ENCODE data around the gene CHD9. TPM values are rescaled to one million over a fixed set of nuclear protein-coding genes. Genes with fewer than 3 reads are reported as not detected.
A peak's percentile ranks its signal among the peaks of the same experiment; 100 is the strongest.

The CHD9 gene
- polyA plus RNA-seq, 4 donors: 48.6 to 61.7 (median 57.3) TPM

DNA sequence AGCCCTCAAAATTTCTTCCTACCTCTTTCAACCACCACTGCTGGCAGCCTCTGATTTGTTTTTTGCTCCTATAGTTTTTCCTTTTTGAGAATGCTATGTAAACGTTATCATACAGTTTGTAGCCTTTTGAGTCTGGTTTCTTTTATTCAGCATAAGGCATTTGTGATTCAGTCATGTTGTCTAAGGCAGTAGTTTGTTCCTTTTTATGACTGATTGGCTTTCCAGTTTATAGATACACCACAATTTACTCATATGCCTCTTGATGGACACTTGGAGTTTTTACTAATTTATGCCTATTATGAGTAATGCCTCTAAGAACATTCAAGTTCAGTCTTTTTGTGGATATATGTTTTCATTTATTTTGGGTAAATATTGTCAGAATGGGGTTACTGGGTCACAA is 136.6 kb downstream of the CHD9 start:
- no peak for DNase-seq (ENCODE audit: low read depth in 4 of 4, low spot score in 3 of 4)

DNA sequence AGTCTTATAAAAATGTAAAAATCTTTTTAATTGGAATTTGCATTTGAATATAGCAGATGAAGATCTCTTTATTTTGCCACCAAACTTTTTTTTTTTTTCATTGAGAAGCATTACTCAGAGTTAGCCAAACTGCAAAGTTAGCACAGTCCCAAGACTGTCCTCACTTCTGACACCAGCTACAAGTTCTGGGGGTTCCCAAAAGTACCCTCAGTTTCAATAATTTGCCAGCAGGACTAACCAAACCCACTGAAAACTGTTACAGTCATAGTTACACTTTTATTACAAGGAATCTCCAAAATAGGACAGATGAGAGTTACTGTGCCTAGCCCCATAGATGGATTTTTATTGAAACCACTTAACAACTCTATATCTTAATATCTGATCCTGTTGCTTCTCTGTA is 144.1 kb downstream of the CHD9 start:
- no peak for DNase-seq (ENCODE audit: low read depth in 4 of 4, low spot score in 3 of 4)

DNA sequence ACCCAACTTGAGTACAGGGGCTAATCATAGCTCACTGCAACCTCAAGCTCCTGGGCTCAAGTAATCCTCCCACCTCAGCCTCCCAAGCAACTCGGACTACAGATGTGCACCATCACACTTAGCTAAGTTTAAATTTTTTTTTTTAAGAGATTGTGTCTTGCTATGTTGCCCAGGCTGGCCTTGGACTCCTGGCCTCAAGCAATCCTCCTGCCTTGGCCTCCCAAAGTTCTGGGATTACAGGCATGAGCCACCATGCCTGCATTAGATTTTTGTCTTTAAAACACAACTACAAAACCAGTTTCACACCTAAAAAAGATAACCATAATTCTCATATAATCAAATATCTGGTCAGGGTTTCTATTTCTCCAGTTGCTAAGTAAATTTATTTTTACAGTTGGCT is 147.1 kb downstream of the CHD9 start:
- no peak for DNase-seq (ENCODE audit: low read depth in 4 of 4, low spot score in 3 of 4)

DNA sequence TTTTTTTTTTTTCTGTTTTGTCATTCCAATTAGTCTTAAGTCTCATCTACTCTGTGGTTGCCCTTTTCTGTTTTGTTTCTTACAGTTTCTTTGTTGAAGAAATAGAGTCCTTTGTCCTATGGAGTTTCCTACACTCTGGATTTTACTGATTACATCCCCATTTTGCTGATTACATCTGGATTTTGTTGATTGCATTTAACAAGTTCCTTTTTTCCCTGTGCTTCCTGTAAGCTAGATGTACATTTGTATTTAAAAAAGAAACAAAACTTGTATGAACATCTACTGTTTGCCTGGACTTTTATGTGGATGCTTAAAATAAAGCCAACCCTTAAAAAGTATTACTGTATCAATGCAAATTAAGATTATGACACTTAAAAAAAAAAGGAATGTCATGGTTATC is 147.6 kb downstream of the CHD9 start:
- no peak for DNase-seq (ENCODE audit: low read depth in 4 of 4, low spot score in 3 of 4)

DNA sequence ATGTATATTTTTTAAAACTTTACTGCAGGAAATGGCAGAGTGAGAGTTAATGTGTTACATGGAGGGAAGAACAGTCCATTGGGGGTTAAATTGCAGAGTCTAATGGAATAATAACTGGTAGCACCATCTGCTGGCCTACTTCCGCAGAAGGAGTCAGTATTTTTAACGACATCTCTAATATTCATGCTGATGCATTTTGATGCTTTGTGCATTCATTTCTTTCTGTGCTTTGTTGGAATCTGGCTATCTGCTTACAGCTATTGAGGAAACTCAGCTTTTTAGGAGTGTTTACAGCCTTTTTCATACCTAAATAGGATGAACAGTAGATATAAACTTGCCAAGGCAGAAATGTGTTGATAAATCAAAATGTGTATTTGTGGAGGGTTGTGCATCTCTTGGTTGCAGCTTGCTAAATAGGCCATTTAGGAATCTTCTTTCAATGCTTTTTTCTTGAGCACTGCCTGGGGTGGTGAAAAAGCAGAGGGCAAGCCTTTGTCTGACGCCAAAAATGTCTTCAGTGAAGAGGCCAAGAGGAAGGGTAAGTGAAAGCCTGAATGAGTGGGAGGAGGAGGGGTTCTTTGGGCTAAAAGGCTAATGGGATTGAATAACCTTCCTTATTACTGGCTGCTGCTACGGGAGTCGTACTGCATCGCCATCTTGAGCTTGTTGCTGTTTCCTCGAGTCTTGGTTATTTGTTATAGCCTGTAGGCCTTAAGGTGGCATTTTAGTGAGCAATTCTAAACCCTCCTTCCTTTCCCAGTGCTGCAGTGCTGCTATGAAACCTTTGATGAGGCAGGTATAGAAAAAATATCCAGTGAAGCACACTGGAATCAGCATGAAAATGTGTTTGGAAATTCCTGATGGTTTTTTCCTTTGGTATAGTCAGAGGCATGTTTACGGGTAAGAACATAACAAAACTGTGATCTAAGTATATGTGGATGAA is 153.3 kb downstream of the CHD9 start:
- DNase-seq (ENCODE audit: low read depth in 4 of 4, low spot score in 3 of 4): peak; percentile 75 to 82 (median 80)

DNA sequence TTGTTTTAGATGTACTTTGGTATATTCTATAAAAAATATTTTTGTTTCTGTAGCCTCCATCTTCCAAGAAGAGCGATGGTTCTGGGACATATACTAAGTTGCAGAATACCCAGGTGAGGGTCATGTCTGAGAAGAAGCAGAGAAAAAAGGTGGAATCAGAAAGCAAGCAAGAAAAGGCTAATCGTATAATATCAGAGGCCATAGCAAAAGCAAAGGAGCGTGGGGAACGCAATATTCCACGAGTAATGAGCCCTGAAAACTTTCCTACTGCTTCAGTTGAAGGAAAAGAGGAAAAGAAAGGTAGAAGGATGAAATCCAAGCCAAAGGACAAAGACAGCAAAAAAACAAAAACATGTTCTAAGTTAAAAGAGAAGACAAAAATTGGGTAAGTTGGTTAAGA is 154.6 kb downstream of the CHD9 start:
- no peak for DNase-seq (ENCODE audit: low read depth in 4 of 4, low spot score in 3 of 4)

DNA sequence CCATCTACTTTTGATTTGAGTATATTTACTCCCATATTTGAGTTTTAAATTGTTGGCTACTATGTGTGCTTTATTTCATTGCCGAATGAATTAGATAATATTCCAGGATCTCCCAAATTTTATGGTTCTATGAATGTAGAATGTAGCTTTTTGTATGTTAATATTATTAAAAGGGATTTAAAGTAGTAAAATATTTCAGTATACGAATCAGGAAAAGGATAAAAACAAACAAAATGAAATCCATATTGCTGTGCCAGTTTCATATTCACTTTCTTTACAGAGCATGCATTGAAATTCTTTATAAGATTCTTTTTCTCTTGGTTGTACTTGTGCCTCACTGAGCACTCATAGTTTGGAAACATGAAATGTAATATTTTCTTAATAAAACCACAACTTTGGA is 155.1 kb downstream of the CHD9 start:
- DNase-seq (ENCODE audit: low read depth in 4 of 4, low spot score in 3 of 4): no peak

DNA sequence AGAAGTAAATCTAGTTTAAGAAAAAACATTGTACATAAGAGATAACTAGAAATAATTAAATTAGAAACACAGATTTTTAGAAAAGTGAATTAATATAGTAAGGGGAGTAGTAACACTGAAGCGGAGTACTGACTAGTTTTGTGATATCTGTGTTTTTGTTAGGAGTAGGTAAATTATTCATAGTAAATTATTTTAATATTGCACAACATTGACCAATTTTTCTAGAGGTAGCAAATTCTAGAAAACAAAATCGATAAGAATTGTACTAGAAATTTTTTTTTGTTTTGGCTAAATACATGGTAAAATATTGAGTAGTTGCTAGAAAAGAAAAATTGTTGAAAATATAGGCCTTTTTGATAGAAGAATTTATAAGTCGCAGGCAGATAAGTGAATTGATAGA is 156.5 kb downstream of the CHD9 start:
- no peak for DNase-seq (ENCODE audit: low read depth in 4 of 4, low spot score in 3 of 4)

DNA sequence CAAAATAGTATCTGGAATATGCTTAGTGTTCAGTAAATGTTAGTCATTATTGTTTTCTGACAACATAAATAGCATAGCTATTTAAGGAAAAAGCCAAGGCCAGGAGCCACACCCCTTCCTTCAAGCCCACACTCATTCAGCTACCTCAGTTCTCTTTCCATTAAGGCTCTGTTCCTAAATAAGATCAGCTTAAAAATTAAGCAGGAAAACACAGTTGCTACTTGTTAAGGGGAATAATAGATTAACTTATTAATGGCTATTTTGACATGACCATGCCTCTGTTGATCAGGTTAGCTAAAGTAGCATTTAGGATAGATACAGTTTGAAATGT is 158.1 kb downstream of the CHD9 start:
- no peak for DNase-seq (ENCODE audit: low read depth in 4 of 4, low spot score in 3 of 4)

DNA sequence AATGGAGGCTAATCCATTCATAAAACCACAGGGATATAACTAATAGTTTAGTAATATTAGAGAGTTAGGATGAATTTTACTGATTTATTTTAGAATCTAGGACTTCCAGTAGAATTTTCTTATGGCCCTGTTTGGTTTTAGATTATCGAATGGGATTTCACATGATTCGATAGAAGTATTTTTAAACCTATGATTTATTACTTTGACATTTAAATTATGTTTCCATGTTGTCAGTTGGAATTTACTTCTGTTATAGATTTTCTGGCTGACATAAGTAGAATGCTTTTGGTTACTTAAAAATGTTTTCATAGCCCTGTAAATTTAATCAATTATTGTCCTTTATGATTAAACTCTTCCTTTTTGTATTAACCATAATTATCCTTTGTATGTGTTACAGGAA is 158.8 kb downstream of the CHD9 start:
- no peak for DNase-seq (ENCODE audit: low read depth in 4 of 4, low spot score in 3 of 4)

DNA sequence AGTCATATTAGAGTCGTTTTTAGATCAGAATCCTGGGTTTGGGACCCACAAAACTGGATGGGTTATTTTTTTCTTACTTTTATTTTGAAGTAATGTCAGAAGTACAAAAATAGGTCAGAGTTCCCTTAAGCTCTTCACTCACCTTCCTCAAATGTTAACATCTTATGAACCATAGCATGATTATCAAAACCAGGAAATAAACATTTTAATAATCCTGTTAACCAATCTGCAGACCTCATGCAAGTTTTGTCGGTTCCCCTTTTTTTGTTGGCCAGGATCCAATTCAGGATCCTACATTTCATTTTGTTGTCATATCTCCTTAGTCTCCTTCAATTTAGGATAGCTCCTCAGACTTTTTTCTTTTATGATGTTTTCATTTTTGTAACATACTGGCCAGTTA is 162.0 kb downstream of the CHD9 start:
- DNase-seq (ENCODE audit: low read depth in 4 of 4, low spot score in 3 of 4): no peak

DNA sequence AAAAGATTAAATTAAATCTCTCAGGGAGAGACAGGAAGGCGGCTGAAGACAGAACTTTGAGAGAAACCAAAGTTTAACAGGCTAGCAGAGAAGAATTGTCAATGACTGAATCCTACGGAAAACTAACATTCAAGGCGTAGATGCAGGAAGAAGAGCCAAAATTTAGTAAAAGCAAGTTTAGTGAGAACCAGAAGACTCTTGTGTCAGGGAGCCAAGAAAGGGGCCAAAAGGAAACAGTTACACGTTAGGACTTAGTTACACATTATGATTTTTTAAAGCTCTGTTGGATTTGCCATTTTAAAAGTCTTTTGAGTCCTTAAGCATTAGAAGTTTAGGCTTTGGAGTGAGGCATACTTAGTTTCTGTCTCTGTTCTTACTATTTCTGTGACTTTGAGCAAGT is 164.6 kb downstream of the CHD9 start:
- no peak for DNase-seq (ENCODE audit: low read depth in 4 of 4, low spot score in 3 of 4)

DNA sequence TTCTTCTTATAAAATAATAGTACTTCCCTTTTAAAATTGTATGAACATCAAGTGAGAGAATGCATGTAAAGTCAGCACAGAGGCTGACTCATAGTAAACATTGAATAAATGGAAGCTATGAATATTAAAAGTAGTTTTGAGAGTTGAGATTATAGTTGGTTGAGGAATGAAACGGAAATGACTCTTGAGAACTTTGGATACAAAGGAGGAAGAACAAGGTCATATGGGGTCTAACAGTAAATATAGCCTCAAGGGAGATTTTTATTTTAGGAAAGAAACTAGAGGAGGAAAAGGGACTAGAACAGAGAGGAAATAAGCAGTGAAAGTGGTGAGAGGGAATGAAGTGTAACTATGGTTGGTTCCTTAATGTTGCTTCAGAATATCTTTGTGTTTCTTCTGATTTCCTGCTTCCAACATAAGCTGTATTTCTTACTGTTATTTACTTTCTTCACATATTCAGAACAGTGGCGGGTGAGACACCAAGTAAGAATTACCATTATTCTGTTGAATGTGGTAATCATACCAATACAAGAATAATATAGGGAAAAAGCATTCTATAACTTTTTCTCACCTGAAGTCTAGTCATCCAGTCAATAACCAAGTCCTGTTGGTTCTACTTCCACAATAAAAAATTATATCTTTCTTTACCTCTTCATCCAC is 165.1 kb downstream of the CHD9 start:
- DNase-seq (ENCODE audit: low read depth in 4 of 4, low spot score in 3 of 4): no peak

DNA sequence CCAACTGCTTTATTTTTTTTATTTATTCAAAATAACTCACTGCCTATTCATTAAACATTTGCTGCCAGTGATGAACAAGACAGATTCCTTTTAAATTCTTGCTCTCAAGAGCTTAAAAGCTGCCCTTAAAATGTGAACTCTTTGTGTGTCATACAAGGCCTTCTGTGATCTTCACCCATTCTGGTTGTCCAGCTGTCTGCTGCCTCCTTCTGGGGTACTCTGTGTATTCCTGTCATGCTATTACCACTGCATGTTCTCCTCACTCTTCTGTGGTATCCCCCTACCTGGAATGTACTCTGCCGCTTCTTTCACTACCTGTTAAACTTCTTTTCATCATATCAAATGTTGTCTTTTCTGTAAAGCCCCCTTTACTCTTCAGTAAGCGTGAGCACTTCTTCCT is 165.8 kb downstream of the CHD9 start:
- DNase-seq (ENCODE audit: low read depth in 4 of 4, low spot score in 3 of 4): no peak

DNA sequence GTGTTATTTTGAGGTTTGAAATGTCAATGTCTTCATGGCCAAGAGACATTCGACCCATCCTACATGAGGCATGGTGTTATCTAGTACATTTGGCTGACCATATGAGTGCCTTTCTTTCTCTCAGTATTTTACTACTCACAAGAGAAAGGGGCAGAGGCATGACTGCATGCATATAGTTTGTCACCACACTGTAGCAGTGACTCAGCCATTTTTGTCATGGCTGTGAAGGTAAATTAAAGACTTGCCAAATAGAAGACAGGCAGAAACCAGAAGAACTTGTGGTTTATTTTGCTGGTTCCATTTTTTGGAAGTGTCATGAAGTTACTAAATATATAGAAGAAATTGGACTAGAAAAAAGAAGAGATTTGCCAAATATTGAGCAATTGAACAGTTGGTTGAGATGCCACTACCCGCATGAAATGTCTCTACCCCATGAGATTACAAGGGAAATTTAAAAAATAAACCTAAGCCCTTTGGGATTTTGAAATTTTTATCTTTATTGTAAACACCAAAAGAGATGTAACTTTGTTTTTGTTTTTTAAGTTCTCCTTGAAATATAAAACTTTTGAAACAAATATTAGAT is 170.3 kb downstream of the CHD9 start:
- no peak for DNase-seq (ENCODE audit: low read depth in 4 of 4, low spot score in 3 of 4)

DNA sequence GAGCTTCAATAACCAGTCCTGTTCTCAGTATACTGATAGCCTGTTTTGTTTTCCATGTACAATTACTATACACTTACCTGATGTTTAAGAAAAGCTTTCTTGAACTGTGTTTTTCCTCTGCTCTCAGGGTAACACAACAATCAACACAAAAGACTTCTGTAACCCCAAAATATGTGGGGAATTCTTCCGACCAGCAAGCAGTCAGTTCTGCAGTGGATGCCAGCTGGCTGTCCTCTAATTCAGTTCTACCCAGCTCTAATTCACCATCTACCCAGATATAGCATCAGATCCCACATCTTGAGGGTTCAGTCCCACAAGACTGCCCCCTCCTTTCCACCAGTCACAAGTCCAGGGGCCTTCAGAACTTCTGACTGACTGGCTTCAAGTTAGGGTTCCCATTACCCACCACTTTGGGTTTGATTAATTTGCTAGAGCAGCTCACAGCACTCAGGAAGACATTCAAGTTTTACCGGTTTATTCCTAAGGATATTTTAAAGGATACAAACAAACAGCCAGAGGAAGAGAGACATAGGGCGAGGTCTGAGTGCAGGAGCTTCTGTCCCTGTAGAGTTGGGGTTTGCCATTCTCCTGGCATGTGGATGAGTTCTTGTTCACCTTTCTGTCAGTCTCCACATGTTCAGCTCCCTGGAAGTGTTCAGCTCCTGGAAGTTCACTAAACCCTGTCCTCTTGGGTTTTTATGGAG is 178.2 kb downstream of the CHD9 start:
- no peak for DNase-seq (ENCODE audit: low read depth in 4 of 4, low spot score in 3 of 4)

DNA sequence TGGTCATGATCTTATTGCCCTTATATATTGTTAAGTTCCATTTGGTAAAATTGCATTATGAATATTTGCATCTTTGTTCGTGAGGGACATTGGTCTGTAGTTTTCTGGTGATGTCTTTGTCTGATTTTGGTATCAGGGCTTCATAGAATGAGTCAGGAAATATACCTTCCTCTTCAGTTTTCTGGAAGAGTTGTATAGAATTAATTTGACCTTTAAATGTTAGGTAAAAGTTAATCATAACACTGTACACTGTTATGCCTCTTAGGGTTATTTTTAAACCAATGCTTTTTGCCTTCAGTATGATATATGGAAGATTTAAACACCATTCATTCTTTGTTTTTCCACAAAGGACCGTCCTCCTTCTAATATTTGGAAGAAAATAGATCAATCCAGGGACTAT is 180.0 kb downstream of the CHD9 start:
- DNase-seq (ENCODE audit: low read depth in 4 of 4, low spot score in 3 of 4): no peak

DNA sequence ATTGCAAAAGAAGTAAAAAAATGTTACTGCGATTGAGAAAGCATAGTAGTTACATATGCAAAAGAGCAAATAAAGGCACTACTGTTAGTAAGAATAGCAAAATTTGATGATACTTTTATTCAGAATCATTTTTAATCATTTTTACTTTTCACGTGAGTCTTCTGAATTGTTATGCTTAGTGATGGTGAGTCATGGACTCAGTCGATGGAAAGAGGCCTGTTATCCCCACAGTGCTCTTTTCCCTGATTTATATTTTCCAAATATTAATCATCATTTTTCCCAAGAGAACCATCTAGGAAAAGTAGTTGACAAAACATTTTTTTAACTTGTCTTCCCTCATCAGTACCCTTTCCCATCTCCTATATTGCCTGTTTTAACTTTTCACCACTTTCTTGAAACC is 181.1 kb downstream of the CHD9 start:
- DNase-seq (ENCODE audit: low read depth in 4 of 4, low spot score in 3 of 4): no peak

DNA sequence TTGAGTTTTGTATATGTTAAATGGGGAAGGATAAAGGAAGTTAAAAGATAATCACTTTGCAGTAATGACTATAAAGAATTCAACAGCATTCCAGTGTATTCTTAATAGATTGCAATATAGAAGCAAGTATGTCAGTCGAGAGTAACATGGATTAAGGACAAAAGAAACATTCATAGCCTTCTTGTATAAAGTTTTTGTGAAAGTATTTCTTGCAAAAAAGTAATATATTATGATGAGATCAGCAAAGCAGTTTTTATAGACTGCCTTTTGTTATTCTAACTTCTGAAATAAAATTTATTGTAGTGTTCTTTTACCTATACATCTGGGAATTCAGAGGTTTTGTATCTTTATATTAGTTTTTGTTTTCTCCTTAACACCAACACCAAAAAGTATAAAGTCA is 194.5 kb downstream of the CHD9 start:
- no peak for DNase-seq (ENCODE audit: low read depth in 4 of 4, low spot score in 3 of 4)

DNA sequence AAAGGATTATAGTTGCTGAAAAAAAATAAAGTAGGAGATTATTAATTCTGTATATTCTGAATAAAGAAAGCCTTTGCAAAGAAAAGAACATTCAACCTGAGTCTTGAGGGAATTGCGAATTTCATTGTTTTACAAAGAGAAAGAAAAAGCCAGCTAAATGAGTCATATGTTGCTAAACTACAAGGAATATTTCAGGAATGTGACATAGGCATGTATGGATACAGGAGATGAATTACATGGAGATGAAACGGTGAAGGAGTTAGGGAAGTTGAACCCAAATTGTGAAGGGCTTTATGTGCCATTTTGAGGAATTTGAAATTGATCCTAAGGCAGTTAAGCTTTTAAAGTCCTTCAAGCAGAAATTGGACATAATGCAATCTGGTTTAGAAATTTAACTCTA is 202.2 kb downstream of the CHD9 start:
- DNase-seq (ENCODE audit: low read depth in 4 of 4, low spot score in 3 of 4): no peak

DNA sequence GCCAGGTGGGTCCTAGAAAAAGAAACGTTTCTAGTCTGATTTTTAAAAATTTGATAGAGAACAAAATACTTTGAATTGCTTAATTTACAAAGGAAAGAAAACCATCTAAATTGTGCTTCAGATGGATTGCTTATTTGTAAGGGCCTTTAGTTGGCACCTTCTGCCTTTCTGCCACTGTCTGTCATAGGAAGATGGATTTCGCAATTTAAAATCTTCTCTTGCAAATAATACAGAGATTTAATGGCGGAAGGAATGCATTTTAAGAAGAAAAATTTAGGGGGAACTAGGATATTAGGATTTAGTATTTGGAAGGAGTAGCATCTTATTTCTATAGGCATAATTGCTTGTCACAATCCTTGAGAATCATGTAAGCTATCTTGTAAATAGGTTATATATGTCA is 204.0 kb downstream of the CHD9 start:
- no peak for DNase-seq (ENCODE audit: low read depth in 4 of 4, low spot score in 3 of 4)
